CD4-positive, CD25-positive, alpha-beta regulatory T cell (primary cell): ENCODE data around the gene VGF. TPM values are rescaled to one million over a fixed set of nuclear protein-coding genes. Genes with fewer than 3 reads are reported as not detected.

Experiments used
- ATAC-seq, 2 donors: fragments of 150-1000 bp; cut with Tn5 transposase; one replicate each; pipeline ENCODE4 v1.10.0; 2021; ENCODE audit warnings: low read depth in 2 of 2, moderate number of reproducible peaks in 2 of 2, moderate library complexity in 1 of 2
- DNase-seq, 3 donors: peaks; one replicate each; pipeline versions ENCODE4 v3.0.0 to v3.0.0-alpha.2; 2012 to 2022; ENCODE audit warnings: mixed read lengths in 1 of 3
- H3K27ac ChIP-seq: one replicate; pipeline ENCODE4 v1.7.0; 2013; ENCODE audit warnings: mild to moderate bottlenecking, low read length; ENCODE audit not compliant: insufficient read depth, poor library complexity, severe bottlenecking
- H3K27me3 ChIP-seq: one replicate; pipeline ENCODE4 v1.7.0; 2013; ENCODE audit warnings: low read length; ENCODE audit not compliant: control insufficient read depth, insufficient read depth
- H3K36me3 ChIP-seq: one replicate; pipeline ENCODE4 v1.7.0; 2013; ENCODE audit warnings: mild to moderate bottlenecking, low read length, moderate library complexity; ENCODE audit not compliant: control insufficient read depth, insufficient read depth
- H3K4me1 ChIP-seq: 2 replicates; pipeline ENCODE4 v1.7.0; 2013; ENCODE audit warnings: mild to moderate bottlenecking, low read length; ENCODE audit not compliant: insufficient read depth, control insufficient read depth, poor library complexity, severe bottlenecking
- H3K4me3 ChIP-seq: one replicate; pipeline ENCODE4 v1.7.0; 2013; ENCODE audit warnings: low read depth, mild to moderate bottlenecking, low read length, moderate library complexity
- H3K9me3 ChIP-seq, 2 experiments: 1 replicate in 1 of 2; 2 replicates in 1 of 2; pipeline ENCODE4 v1.7.0; 2013; ENCODE audit warnings: low read length in 2 of 2, mild to moderate bottlenecking in 1 of 2, moderate library complexity in 1 of 2; ENCODE audit not compliant: control insufficient read depth in 2 of 2
- H3K27ac Mint-ChIP-seq, 3 donors: one replicate each; pipeline ENCODE4 v1.8.0; 2020 to 2022; ENCODE audit warnings: mild to moderate bottlenecking in 3 of 3, mixed read lengths in 3 of 3, moderate library complexity in 2 of 3
- H3K27me3 Mint-ChIP-seq: one replicate; pipeline ENCODE4 v1.8.0; 2022; ENCODE audit warnings: mild to moderate bottlenecking, mixed read lengths
- H3K36me3 Mint-ChIP-seq: one replicate; pipeline ENCODE4 v1.8.0; 2020; ENCODE audit warnings: mixed read lengths
- H3K4me1 Mint-ChIP-seq, 4 donors: one replicate each; pipeline ENCODE4 v1.8.0; 2020 to 2022; ENCODE audit warnings: mixed read lengths in 4 of 4, mild to moderate bottlenecking in 1 of 4
- H3K4me3 Mint-ChIP-seq, 4 donors: one replicate each; pipeline ENCODE4 v1.8.0; 2020 to 2022; ENCODE audit warnings: mild to moderate bottlenecking in 4 of 4, mixed read lengths in 4 of 4, moderate library complexity in 3 of 4
- H3K9me3 Mint-ChIP-seq, 7 donors: one replicate each; pipeline ENCODE4 v1.8.0; 2020 to 2022; ENCODE audit warnings: mixed read lengths in 7 of 7, mild to moderate bottlenecking in 3 of 7, moderate library complexity in 2 of 7
- polyA plus RNA-seq, 4 donors: library from polyadenylated mRNA; unstranded; fragments of 300-500 nt; fragmentation: Illumina TruSeq; gene quantifications; one replicate each; pipeline ENCODE4 v1.2.3, GENCODE V29; 2021
- total RNA-seq: library from RNA; stranded (reverse); gene quantifications from one replicate; pipeline ENCODE4 v1.2.3, GENCODE V29; 2022

The VGF gene
- total and polyA plus RNA-seq, 5 donors from 2014 or later = not detected

DNA sequence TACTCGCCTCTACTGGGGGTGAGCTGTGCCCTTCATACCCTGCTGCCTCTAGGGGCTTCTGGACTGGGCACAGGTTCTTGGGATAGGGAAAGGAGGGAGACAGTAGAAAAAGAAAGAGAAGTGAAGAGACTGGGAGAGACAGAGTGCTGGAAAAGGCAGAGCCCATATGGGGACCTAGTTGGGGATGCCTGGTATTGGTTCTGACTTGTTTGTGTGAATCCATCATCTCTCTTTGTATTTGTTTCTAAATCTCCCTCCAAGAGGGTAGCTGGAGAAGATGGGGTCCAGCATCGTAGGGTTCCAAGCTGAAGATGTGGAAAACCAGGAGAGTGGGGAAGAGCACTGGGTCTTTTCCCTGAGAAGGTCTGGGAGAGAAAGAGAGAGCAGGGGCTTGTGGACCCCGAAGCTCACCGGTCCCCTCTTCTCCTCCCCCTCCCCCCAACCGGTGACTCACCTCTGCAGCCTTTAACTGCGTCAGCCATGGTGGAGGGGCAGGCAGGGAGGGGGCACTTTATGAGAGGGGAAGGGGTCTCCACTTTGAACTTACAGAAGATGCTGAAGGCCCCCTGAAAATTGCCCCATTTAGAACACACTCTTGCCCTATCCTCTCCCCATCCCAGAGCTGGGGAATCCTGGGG lies 3.2 kb upstream of the VGF start:
- Mint-ChIP-seq H3K9me3 (peaks cover 0 to 13% (median 3%) of the 10 kb centered on the region in 7 donors), H3K4me1 (peaks cover 6 to 74% (median 42%) of the 10 kb centered on the region in 4 donors), H3K4me3 (peak overlapping the region in 3 of 4 donors; percentile 2 to 52 (median 4)), H3K27me3 (peaks cover 79% of the 10 kb centered on the region), H3K27ac (peak overlapping the region in 1 of 3 donors; percentile 38), H3K36me3 (peaks cover 4% of the 10 kb centered on the region)
- Histone ChIP-seq H3K36me3 (no peaks in the 10 kb centered on the region), H3K4me3 (no peak overlapping the region), H3K4me1 (peaks cover 61% of the 10 kb centered on the region), H3K27me3 (peaks cover 51% of the 10 kb centered on the region), H3K9me3 (no peaks in the 10 kb centered on the region), H3K27ac (no peak overlapping the region)
- ATAC-seq (no peak), DNase-seq (no peak)

DNA sequence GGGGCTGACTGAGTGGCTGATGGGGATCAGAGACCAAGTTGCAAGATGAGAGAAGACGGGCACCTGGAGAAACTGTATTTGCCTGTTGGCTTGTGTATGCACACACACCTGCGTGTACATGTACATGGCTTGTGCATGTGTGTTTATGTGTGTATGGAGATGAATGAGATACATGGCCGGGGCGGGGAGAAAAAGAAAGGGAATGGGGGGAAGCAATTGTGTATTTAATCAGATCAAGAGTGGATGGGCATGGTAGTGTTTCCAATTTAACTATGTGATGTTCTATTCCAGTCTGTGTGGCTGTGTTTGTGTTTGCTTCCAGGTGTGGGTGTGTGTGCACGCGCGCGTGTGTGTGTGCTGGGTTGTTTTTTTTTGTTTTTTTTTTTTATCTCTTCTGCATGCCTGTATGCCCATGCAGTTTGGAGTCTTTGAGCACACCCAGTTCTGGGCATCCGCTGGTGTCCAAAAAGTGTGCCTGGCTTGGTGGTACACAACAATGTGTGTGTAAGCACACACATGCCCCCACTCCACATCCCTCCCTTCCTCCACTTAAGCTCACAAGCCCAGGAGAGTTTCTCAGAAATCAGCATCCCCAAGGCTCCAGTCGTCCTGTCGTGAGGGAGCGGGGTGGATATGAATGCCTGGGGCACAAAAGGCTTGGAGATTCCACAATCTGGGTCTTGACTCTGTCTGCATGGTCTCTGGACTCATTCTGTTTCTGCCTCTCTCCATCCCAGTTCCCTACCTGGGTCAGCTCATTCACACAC lies 2.5 kb upstream of the VGF start:
- ATAC-seq (no peak), DNase-seq (no peak)
- H3K27me3 Mint-ChIP-seq = peaks cover 79% of the 10 kb centered on the region
- no peak overlapping the region for H3K27ac Mint-ChIP-seq
- peaks cover 51% of the 10 kb centered on the region for H3K27me3 ChIP-seq
- peaks cover 6 to 70% (median 42%) of the 10 kb centered on the region in 4 donors for H3K4me1 Mint-ChIP-seq
- peaks cover 57% of the 10 kb centered on the region for H3K4me1 ChIP-seq
- H3K36me3 Mint-ChIP-seq = peaks cover 4% of the 10 kb centered on the region
- H3K36me3 ChIP-seq = no peaks in the 10 kb centered on the region
- peak overlapping the region in 1 of 4 donors; percentile 4 for H3K4me3 Mint-ChIP-seq
- H3K9me3 Mint-ChIP-seq = peaks cover 0 to 13% (median 3%) of the 10 kb centered on the region in 7 donors
- H3K4me3 ChIP-seq = no peak overlapping the region
- H3K9me3 ChIP-seq = no peaks in the 10 kb centered on the region
- no peak overlapping the region for H3K27ac ChIP-seq

DNA sequence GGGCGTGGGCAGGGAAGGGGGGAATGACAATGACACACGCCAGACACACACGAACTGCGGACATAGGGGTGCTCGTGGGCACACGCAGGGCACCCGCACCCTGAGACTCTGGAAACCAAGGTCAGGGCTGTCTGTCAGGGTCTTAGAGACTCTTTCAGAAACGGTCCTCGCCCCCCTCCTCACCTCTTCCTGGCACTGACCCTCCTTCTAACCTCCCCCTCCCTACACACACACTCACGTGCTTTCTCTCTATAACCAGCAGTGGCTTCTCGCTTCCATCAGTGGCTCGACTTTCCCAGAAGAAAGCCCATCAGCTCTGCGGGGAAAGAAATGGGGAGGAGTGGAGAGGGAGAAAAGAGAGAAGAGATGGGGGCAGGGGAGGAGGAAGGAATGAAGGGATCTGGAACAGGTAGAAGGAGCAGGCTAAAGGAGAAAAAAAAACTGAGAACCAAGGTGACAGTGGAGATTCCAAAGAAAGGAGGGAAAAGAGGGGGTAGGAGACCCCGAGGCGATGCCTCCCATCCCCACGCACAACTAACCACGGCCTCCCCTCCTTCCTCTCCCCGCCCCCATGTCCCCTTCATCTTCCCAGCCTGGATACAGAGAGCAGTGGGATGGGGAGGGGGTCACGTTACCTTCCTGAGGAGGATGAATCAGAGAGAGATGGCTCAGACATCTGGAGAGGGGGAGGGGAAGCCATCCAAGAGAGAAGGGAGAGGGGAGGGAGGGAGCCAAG lies 1.7 kb upstream of the VGF start:
- no peak for DNase-seq
- Histone ChIP-seq H3K9me3 (no peaks in the 10 kb centered on the region), H3K4me1 (peaks cover 57% of the 10 kb centered on the region), H3K27ac (no peak overlapping the region), H3K4me3 (no peak overlapping the region), H3K36me3 (no peaks in the 10 kb centered on the region), H3K27me3 (peaks cover 51% of the 10 kb centered on the region)
- Mint-ChIP-seq H3K27me3 (peaks cover 81% of the 10 kb centered on the region), H3K9me3 (peaks cover 0 to 13% (median 3%) of the 10 kb centered on the region in 7 donors), H3K4me1 (peaks cover 6 to 72% (median 44%) of the 10 kb centered on the region in 4 donors), H3K4me3 (peak overlapping the region in 1 of 4 donors; percentile 4), H3K27ac (no peak overlapping the region), H3K36me3 (peaks cover 4% of the 10 kb centered on the region)
- no peak for ATAC-seq

DNA sequence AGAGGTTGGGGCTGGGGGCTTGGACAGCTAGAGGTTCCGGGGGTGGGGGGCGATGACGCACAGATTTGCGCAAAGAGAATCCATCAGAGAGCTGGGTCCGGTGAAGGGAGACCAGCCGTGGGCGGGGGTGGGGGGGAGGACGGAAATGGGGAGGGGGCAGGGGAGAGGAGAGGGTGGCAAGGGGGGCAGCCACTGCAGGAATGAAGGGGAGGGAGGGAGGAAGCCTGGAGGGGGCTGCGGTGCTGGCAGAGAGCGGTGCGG lies 1.2 kb upstream of the VGF start:
- peaks cover 0 to 13% (median 3%) of the 10 kb centered on the region in 7 donors for H3K9me3 Mint-ChIP-seq
- H3K4me3 ChIP-seq = no peak overlapping the region
- peaks cover 51% of the 10 kb centered on the region for H3K27me3 ChIP-seq
- no peaks in the 10 kb centered on the region for H3K9me3 ChIP-seq
- H3K27ac Mint-ChIP-seq = no peak overlapping the region
- DNase-seq (no peak), ATAC-seq (no peak)
- peak overlapping the region in 1 of 4 donors; percentile 32 for H3K4me3 Mint-ChIP-seq
- H3K36me3 ChIP-seq = no peaks in the 10 kb centered on the region
- H3K36me3 Mint-ChIP-seq = peaks cover 4% of the 10 kb centered on the region
- no peak overlapping the region for H3K27ac ChIP-seq
- H3K27me3 Mint-ChIP-seq = peaks cover 79% of the 10 kb centered on the region
- peaks cover 6 to 67% (median 43%) of the 10 kb centered on the region in 4 donors for H3K4me1 Mint-ChIP-seq
- peaks cover 52% of the 10 kb centered on the region for H3K4me1 ChIP-seq

DNA sequence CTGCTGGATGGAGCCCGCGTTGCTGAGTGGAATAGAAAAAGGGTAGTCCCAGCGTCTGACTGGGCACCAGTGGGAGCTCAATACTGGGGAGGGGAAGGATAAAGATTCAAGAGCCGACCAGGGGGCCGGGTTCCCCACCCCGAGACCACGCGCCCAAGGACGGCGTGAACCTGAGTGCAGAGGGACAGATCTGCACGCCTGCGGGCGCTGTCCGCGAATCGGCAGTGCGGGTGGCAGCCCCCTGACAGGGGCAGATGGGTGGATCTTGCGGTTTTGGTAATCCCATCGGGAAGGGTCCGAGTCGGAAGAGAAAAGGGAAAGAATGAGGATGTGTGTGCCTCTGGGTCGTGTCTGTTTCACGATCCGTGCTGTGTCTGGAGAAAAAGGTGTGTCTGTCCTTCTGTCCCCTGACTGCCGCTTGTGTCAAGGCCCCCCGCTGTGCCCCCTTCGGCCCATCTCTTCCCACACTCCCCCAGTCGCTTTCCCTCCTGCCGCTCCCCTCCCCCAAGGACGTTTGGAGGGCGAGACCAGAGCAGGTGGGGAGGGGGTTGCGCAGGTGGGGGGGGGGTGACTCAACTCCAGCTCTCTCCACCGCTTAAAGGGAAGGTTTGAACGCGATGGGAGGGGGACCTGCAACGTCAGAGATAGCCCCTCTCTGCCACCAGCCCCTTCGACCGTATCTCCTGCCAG lies 734 bp upstream of the VGF start:
- Histone ChIP-seq H3K27me3 (peaks cover 47% of the 10 kb centered on the region), H3K9me3 (no peaks in the 10 kb centered on the region), H3K4me3 (no peak overlapping the region), H3K27ac (no peak overlapping the region), H3K4me1 (peaks cover 49% of the 10 kb centered on the region), H3K36me3 (no peaks in the 10 kb centered on the region)
- Mint-ChIP-seq H3K9me3 (peaks cover 0 to 10% (median under 1%) of the 10 kb centered on the region in 7 donors), H3K27me3 (peaks cover 74% of the 10 kb centered on the region), H3K36me3 (peaks cover 4% of the 10 kb centered on the region), H3K27ac (peak overlapping the region in 2 of 3 donors; percentile 4 to 91), H3K4me1 (peaks cover 6 to 62% (median 39%) of the 10 kb centered on the region in 4 donors), H3K4me3 (peak overlapping the region; percentile 43 to 96 (median 76))
- ATAC-seq (no peak), DNase-seq (no peak)

DNA sequence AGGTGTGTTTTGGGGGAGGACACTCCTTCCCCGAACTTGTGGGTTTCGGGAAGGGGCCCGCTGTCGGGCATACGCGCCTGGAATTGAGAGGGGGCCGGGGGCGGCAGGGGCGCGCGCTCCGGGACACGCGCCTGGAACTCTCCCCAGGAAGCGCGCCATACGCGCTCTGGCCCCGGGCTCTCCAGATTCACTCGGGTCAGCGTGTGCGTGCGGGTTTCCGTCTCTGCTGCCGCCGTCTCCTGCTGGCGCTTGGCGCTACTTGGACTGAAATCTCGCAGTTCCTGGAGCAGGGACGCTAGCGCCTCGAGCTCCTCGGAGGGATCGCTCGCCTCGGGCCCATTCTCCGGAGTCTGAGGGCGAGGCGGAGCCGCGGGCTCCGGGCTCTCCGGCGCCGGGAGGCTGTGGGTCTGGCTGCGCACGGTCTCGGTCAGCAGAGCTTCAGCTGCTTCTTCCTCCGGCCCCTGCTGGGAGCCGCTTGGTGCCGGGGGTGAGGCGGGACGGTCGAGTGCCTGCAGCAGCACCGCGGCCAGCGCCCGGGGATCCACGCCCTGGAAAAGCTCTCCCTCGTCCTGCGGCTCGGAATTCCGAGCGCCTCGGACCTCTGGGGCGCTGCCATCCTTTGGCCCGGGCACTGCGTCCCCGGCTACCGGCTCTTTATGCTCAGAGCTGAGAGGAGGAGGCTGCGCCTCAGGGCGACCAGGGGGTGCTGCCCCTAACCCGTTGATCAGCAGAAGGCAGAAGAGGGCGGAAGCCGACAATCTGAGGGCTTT lies 1.1 kb downstream of the VGF start:
- DNase-seq = no peak
- peaks cover 56% of the 10 kb centered on the region for H3K27me3 Mint-ChIP-seq
- ATAC-seq = no peak
- H3K36me3 Mint-ChIP-seq = peaks cover 4% of the 10 kb centered on the region
- H3K4me1 Mint-ChIP-seq = peaks cover 3 to 45% (median 25%) of the 10 kb centered on the region in 4 donors
- no peaks in the 10 kb centered on the region for H3K9me3 ChIP-seq
- H3K27ac Mint-ChIP-seq = peak overlapping the region in 1 of 3 donors; percentile 60
- peaks cover 39% of the 10 kb centered on the region for H3K4me1 ChIP-seq
- H3K4me3 ChIP-seq = no peak overlapping the region
- H3K36me3 ChIP-seq = no peaks in the 10 kb centered on the region
- H3K9me3 Mint-ChIP-seq = peaks cover 0 to 6% (median 0%) of the 10 kb centered on the region in 7 donors
- peak overlapping the region; percentile 43 to 79 (median 76) for H3K4me3 Mint-ChIP-seq
- H3K27ac ChIP-seq = no peak overlapping the region
- peaks cover 31% of the 10 kb centered on the region for H3K27me3 ChIP-seq
